Muscle of leg (tissue), 11 donors: ENCODE results near the gene IMMP2L. TPM values are rescaled to one million over a fixed set of nuclear protein-coding genes. Genes with fewer than 3 reads are reported as not detected.

Experiments used
- DNase-seq: peaks from one replicate; pipeline ENCODE4 v3.0.0; 2013
- H3K27ac ChIP-seq: one replicate; pipeline ENCODE4 v1.5.1; 2013; ENCODE audit warnings: mild to moderate bottlenecking, low read length, control low read depth
- H3K27me3 ChIP-seq: one replicate; pipeline ENCODE4 v1.6.1; 2013; ENCODE audit warnings: low read length; ENCODE audit not compliant: control insufficient read depth, insufficient read depth
- H3K36me3 ChIP-seq: one replicate; pipeline ENCODE4 v1.6.1; 2013; ENCODE audit warnings: low read length; ENCODE audit not compliant: control insufficient read depth, insufficient read depth
- H3K4me1 ChIP-seq: one replicate; pipeline ENCODE4 v1.6.1; 2013; ENCODE audit warnings: low read length; ENCODE audit not compliant: control insufficient read depth, insufficient read depth
- H3K4me3 ChIP-seq: one replicate; pipeline ENCODE4 v1.5.1; 2013; ENCODE audit warnings: low read length, control low read depth
- H3K9me3 ChIP-seq: replicated peaks from 2 replicates; pipeline ENCODE4 v1.6.1; 2013; ENCODE audit warnings: low read depth, low read length; ENCODE audit not compliant: control insufficient read depth
- WGBS: methylation state at CpG from one replicate; pipeline ENCODE4 v1.1.5; 2013; ENCODE audit warnings: missing lambda C conversion rate; ENCODE audit not compliant: insufficient coverage; 5-methylcytosine and 5-hydroxymethylcytosine counted together
- polyA plus RNA-seq, 8 donors: library from polyadenylated mRNA; unstranded; fragments of 120-200 nt; gene quantifications; one replicate each; pipeline versions ENCODE4 v1.2.1 to v1.2.3, GENCODE V29; 2013; ENCODE audit warnings: inconsistent platforms in 1 of 8, low replicate concordance in 1 of 8; ENCODE audit not compliant: insufficient read length in 8 of 8, insufficient read depth in 1 of 8
- total RNA-seq: library from RNA; stranded (reverse); fragments of 120-200 nt; gene quantifications from one replicate; pipeline ENCODE4 v1.2.4, GENCODE V29; 2013

The IMMP2L gene
- total and polyA plus RNA-seq, 9 donors = 15.0 to 20.4 (median 17.1) TPM

GRCh38 chr7:110645060-110645459 lies 917.2 kb downstream of the IMMP2L start:
- Histone ChIP-seq H3K27me3 (no peaks in the 10 kb centered on the region), H3K4me3 (no peak overlapping the region), H3K4me1 (no peaks in the 10 kb centered on the region), H3K27ac (no peak overlapping the region), H3K9me3 (no peaks in the 10 kb centered on the region), H3K36me3 (no peaks in the 10 kb centered on the region)
- no CpG with 5 or more reads among the region's 3 CpGs for WGBS
- DNase-seq = no peak

GRCh38 chr7:110637252-110637651 lies 925.0 kb downstream of the IMMP2L start:
- 76% methylated on average over 2 of the region's 5 CpGs for WGBS
- Histone ChIP-seq H3K9me3 (peaks cover 3% of the 10 kb centered on the region), H3K36me3 (no peaks in the 10 kb centered on the region), H3K27me3 (no peaks in the 10 kb centered on the region), H3K4me3 (no peak overlapping the region), H3K4me1 (no peaks in the 10 kb centered on the region), H3K27ac (no peak overlapping the region)
- DNase-seq = no peak

- Histone ChIP-seq H3K36me3 (no peaks in the 10 kb centered on the region), H3K4me1 (no peaks in the 10 kb centered on the region), H3K9me3 (peaks cover 3% of the 10 kb centered on the region), H3K27me3 (no peaks in the 10 kb centered on the region), H3K4me3 (no peak overlapping the region), H3K27ac (no peak overlapping the region)
- DNase-seq = no peak
- WGBS = 60% methylated on average over 1 of the region's 2 CpGs
Observed at GRCh38 chr7:110633313-110633712, 929.0 kb downstream of the IMMP2L start.

DNA sequence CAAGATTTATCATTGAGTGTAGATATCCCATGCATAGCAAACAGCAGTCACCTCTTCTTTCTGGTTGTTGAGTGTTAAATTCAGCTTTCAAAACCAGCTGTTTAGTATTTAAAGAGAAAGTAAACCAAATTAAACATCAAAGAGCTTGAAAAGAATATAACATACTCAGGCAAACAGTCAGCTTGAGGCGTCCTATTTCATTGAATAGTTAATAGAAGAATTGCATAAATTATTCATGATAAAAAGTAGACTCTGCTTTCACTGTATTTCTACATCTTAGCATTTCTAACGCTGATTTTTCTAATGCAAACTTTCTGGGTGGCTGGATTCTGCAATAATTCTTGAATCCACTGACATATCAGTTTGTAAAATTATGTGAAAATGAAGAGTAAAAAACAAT lies 935.9 kb downstream of the IMMP2L start:
- Histone ChIP-seq H3K27ac (no peak overlapping the region), H3K4me1 (no peaks in the 10 kb centered on the region), H3K36me3 (no peaks in the 10 kb centered on the region), H3K27me3 (no peaks in the 10 kb centered on the region), H3K4me3 (no peak overlapping the region), H3K9me3 (no peaks in the 10 kb centered on the region)
- no CpG with 5 or more reads among the region's 2 CpGs for WGBS
- DNase-seq = no peak

DNA sequence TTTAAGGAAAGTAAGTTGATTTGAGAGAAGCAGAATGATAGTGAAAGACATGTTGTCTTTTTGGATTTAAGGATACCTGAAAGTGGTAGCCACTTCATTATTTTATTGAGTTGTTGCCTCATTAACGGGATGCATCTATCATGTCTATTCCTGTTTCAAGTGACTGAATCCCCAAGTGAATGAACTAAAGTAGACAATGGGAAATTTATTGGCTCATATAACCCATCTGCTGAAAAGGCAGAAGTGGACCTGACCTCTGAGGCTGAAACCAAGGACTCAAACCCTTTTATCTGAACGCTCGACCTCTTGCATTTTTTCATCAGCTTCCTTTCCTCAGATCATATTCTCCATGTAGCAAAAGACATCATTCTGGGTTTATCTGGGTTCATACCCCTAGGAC lies 937.0 kb downstream of the IMMP2L start:
- Histone ChIP-seq H3K4me3 (no peak overlapping the region), H3K9me3 (no peaks in the 10 kb centered on the region), H3K27me3 (no peaks in the 10 kb centered on the region), H3K4me1 (no peaks in the 10 kb centered on the region), H3K36me3 (no peaks in the 10 kb centered on the region), H3K27ac (no peak overlapping the region)
- WGBS = no CpG with 5 or more reads among the region's 3 CpGs
- no peak for DNase-seq

- Histone ChIP-seq H3K27ac (no peak overlapping the region), H3K36me3 (no peaks in the 10 kb centered on the region), H3K27me3 (no peaks in the 10 kb centered on the region), H3K4me1 (no peaks in the 10 kb centered on the region), H3K9me3 (no peaks in the 10 kb centered on the region), H3K4me3 (no peak overlapping the region)
- 83% methylated on average over 1 of the region's 3 CpGs for WGBS
- no peak for DNase-seq
Observed at GRCh38 chr7:110623436-110623835, 938.9 kb downstream of the IMMP2L start.

- no peaks in the 10 kb centered on the region for H3K27me3 ChIP-seq
Observed at GRCh38 chr7:110621289-110621688, 941.0 kb downstream of the IMMP2L start.

GRCh38 chr7:110620110-110620735 lies 942.1 kb downstream of the IMMP2L start:
- no peak for DNase-seq
- Histone ChIP-seq H3K36me3 (no peaks in the 10 kb centered on the region), H3K4me3 (no peak overlapping the region), H3K27me3 (no peaks in the 10 kb centered on the region), H3K4me1 (no peaks in the 10 kb centered on the region), H3K27ac (no peak overlapping the region), H3K9me3 (no peaks in the 10 kb centered on the region)
- 80% methylated on average over 4 of the region's 7 CpGs for WGBS

More at GRCh38 chr7:110621289-110621688, 941.0 kb downstream of the IMMP2L start:
- H3K27ac ChIP-seq = no peak overlapping the region
- H3K4me1 ChIP-seq = no peaks in the 10 kb centered on the region
- no CpG with 5 or more reads among the region's 2 CpGs for WGBS
- no peaks in the 10 kb centered on the region for H3K36me3 ChIP-seq
- H3K4me3 ChIP-seq = no peak overlapping the region
- DNase-seq = no peak
- no peaks in the 10 kb centered on the region for H3K9me3 ChIP-seq
